ENCODE data around the gene TNFSF13B. TPM values are rescaled to one million over a fixed set of nuclear protein-coding genes. Genes with fewer than 3 reads are reported as not detected.

TNFSF13B gene
- total and polyA plus RNA-seq, 10 of the 15 experiments (the other 5 are each of a cell fraction or from before 2014, with no cell fraction given), result 11.0 to 64.2 (median 17.0) TPM

- Histone ChIP-seq H3K4me3 (no peak overlapping the region), H2AFZ (ENCODE audit: control insufficient read depth, low read depth, low read length) (peak overlapping the region; percentile 31), H3K9me3 (replicated peaks; ENCODE audit: control insufficient read depth, insufficient read depth, low read length) (no peaks in the 10 kb centered on the region), H3K4me1 (ENCODE audit: control insufficient read depth, insufficient read depth, low read length) (peaks cover 14% of the 10 kb centered on the region), H3K9ac (ENCODE audit: control insufficient read depth, insufficient read depth, low read length) (no peak overlapping the region), H3K27me3 (replicated peaks in 1 of 2; ENCODE audit: control insufficient read depth in 2 of 2, insufficient read depth in 2 of 2, low read length in 1 of 2) (no peaks in the 10 kb centered on the region), H4K20me1 (ENCODE audit: control insufficient read depth, insufficient read depth) (no peaks in the 10 kb centered on the region), H3K4me2 (ENCODE audit: control insufficient read depth, insufficient read depth) (no peak overlapping the region), H3K27ac (ENCODE audit: control insufficient read depth, insufficient read depth) (peak overlapping the region; percentile 81; the same call in 1 of the 2 replicates), H3K79me2 (ENCODE audit: control insufficient read depth, insufficient read depth, low read length) (peaks cover 1% of the 10 kb centered on the region), H3K36me3 (ENCODE audit: control insufficient read depth in 2 of 2, insufficient read depth in 2 of 2, low read length in 1 of 2) (no peaks in the 10 kb centered on the region)
- ATAC-seq (peak; percentile 48), FAIRE-seq (peak; percentile 76), DNase-seq (ENCODE audit: low read depth, low spot score) (no peak)
- BruUV-seq (replicated peaks), result no TSS peak
- RAD21 ChIA-PET (ENCODE audit: unreplicated experiment), result interaction anchor here (0.7 to 1.4 kb wide), 8 partner anchors 36 to 395 kb away, joined by 3 to 5 read pairs (median 3); partner anchors contain the start of gene LIG4
- TF ChIP-seq BCL11A (IDR thresholded peaks at IDR 0.05; ENCODE audit: low read depth, low read length) (no peak), YY1 (IDR thresholded peaks at IDR 0.05; ENCODE audit: low read depth, low read length) (0 out of 2 replicates have a peak, but pooled peaks have one; percentile 26), NR2F1 (conservative IDR thresholded peaks at IDR 0.05) (no peak), MYB (IDR thresholded peaks at IDR 0.05; ENCODE audit: borderline replicate concordance, low read depth, low read length) (no peak), ZNF622 (IDR thresholded peaks at IDR 0.05) (no peak)
- intact Hi-C loops (cut with micrococcal nuclease; ENCODE audit: unreplicated experiment), result loop anchor here (2.0 kb wide), 3 partner anchors 42 to 50 kb away; partner anchors contain the start of gene ABHD13
- WGBS (ENCODE audit: insufficient coverage, insufficient replicate concordance, low lambda C conversion rate, missing lambda C conversion rate), result 25% methylated on average over 4 of the region's 4 CpGs
- CTCF ChIA-PET, result interaction anchor here (0.9 to 2.1 kb wide), 8 partner anchors 11 to 240 kb away, joined by 3 to 12 read pairs (median 6); no protein-coding TSS in a partner anchor
- SMC1A ChIA-PET (ENCODE audit: uncharacterized antibody, unreplicated experiment), result interaction anchor here (0.6 to 4.1 kb wide), 17 partner anchors 8 to 626 kb away, joined by 3 to 19 read pairs (median 4); partner anchors contain the start of gene LIG4
- POLR2A ChIA-PET, result no interaction called here
- in situ Hi-C loops (cut with MboI), result no loop called here
Observed at GRCh38 chr13:108268466-108269112, 929 bp upstream of the TNFSF13B start.

- peak overlapping the region; percentile 63 for H3K9ac ChIP-seq (ENCODE audit: control insufficient read depth, insufficient read depth, low read length)
- peak overlapping the region; percentile 84 for H3K4me3 ChIP-seq
- H3K27ac ChIP-seq (ENCODE audit: control insufficient read depth, insufficient read depth), result peak overlapping the region; percentile 81
Observed at GRCh38 chr13:108270442-108270841, 924 bp downstream of the TNFSF13B start.

More at GRCh38 chr13:108270442-108270841, 924 bp downstream of the TNFSF13B start:
- ChIA-PET POLR2A (no interaction called here), SMC1A (ENCODE audit: uncharacterized antibody, unreplicated experiment) (interaction anchor here (0.7 to 4.1 kb wide), 12 partner anchors 16 to 305 kb away, joined by 3 to 19 read pairs (median 5); no protein-coding TSS in a partner anchor), CTCF (interaction anchor here (0.6 to 2.1 kb wide), 15 partner anchors 16 to 628 kb away, joined by 3 to 12 read pairs (median 4); no protein-coding TSS in a partner anchor), RAD21 (ENCODE audit: unreplicated experiment) (interaction anchor here (0.7 to 1.1 kb wide), 5 partner anchors 21 to 55 kb away, joined by 3 to 5 read pairs (median 4); partner anchors contain the start of gene LIG4)
- FAIRE-seq, result no peak
- no peak for TF ChIP-seq BACH1 (IDR thresholded peaks at IDR 0.05; ENCODE audit: borderline replicate concordance)
- TF ChIP-seq CUX1 (IDR thresholded peaks at IDR 0.05; ENCODE audit: insufficient replicate concordance, low read depth, low read length), result no peak
- TF ChIP-seq POLR2A (IDR thresholded peaks at IDR 0.05; ENCODE audit: low read depth, low read length), result no peak
- peak; percentile 35; the same call in 1 of the 2 replicates for TF ChIP-seq NFYB (IDR thresholded peaks at IDR 0.05; ENCODE audit: insufficient read depth, low read depth, low read length)
- Histone ChIP-seq H4K20me1 (ENCODE audit: control insufficient read depth, insufficient read depth) (no peaks in the 10 kb centered on the region), H3K36me3 (ENCODE audit: control insufficient read depth in 2 of 2, insufficient read depth in 2 of 2, low read length in 1 of 2) (no peaks in the 10 kb centered on the region), H3K27me3 (replicated peaks in 1 of 2; ENCODE audit: control insufficient read depth in 2 of 2, insufficient read depth in 2 of 2, low read length in 1 of 2) (no peaks in the 10 kb centered on the region), H3K4me1 (ENCODE audit: control insufficient read depth, insufficient read depth, low read length) (peaks cover 14% of the 10 kb centered on the region), H3K9me3 (replicated peaks; ENCODE audit: control insufficient read depth, insufficient read depth, low read length) (no peaks in the 10 kb centered on the region), H3K4me2 (ENCODE audit: control insufficient read depth, insufficient read depth) (peak overlapping the region; percentile 88), H2AFZ (ENCODE audit: control insufficient read depth, low read depth, low read length) (peak overlapping the region; percentile 91), H3K79me2 (ENCODE audit: control insufficient read depth, insufficient read depth, low read length) (peaks cover 1% of the 10 kb centered on the region)
- peak; percentile 25 for ATAC-seq
- WGBS (ENCODE audit: insufficient coverage, insufficient replicate concordance, low lambda C conversion rate, missing lambda C conversion rate), result 15% methylated on average over 3 of the region's 3 CpGs
- no peak for DNase-seq (ENCODE audit: low read depth, low spot score)
- in situ Hi-C loops (cut with MboI) (no loop called here), intact Hi-C loops (cut with micrococcal nuclease; ENCODE audit: unreplicated experiment) (no loop called here)
- no TSS peak for BruUV-seq (replicated peaks)

Data from GM12878 (cell line).